Upper lobe of left lung (tissue), 4 donors: ENCODE measurements around the gene GRIK2.

ENCODE experiments used
- EP300 ChIP-seq, 4 donors: sonication (generic); formaldehyde crosslinking; IDR thresholded peaks; one replicate each; pipeline ENCODE4 v1.5.1; 2017; ENCODE audit warnings: antibody characterized with exemption in 4 of 4, control low read depth in 2 of 4
- POLR2A ChIP-seq, 4 donors: fragments of 450-650 bp; IDR thresholded peaks; one replicate each; pipeline ENCODE4 v1.5.1; 2016 to 2017; ENCODE audit warnings: antibody characterized with exemption in 4 of 4, mild to moderate bottlenecking in 2 of 4

- TF ChIP-seq POLR2A (IDR thresholded peaks at IDR 0.05) (no peak), EP300 (IDR thresholded peaks at IDR 0.05) (no peak)
These were observed 1.4 kb downstream of the GRIK2 start for GRCh38 chr6:101394936-101395335.
